HepG2 (cell line): Measurements from ENCODE around the gene THSD1. TPM values are rescaled to one million over a fixed set of nuclear protein-coding genes. Genes with fewer than 3 reads are reported as not detected.

Source experiments
- CBX1 ChIP-seq: IDR thresholded peaks from one replicate; pipeline ENCODE4 v1.6.1; 2016; ENCODE audit warnings: antibody characterized with exemption, low read depth
- CEBPZ ChIP-seq: IDR thresholded peaks from 2 replicates; pipeline ENCODE4 v1.6.1; 2012; ENCODE audit warnings: low read length, improper control_type of control experiment
- FOXA1 ChIP-seq, 2 experiments: fragments of 450-650 bp in 1 of 2; sonication (generic) in 1 of 2; formaldehyde crosslinking in 1 of 2; IDR thresholded peaks; 2 replicates each; pipeline versions ENCODE4 v1.4.0 to v1.6.1; 2016 to 2020; ENCODE audit warnings: missing genetic modification reagents in 1 of 2
- GLMP ChIP-seq: sonication (generic); formaldehyde crosslinking; IDR thresholded peaks from 2 replicates; pipeline ENCODE4 v1.9.0; 2021; ENCODE audit warnings: missing genetic modification reagents, mild to moderate bottlenecking, borderline replicate concordance
- HNF4A ChIP-seq: sonication (generic); formaldehyde crosslinking; IDR thresholded peaks from 2 replicates; pipeline ENCODE4 v1.4.0; 2020; ENCODE audit warnings: missing genetic modification reagents
- HNRNPUL1 ChIP-seq: fragments of 200-400 bp; formaldehyde crosslinking; IDR thresholded peaks from 2 replicates; pipeline ENCODE4 v1.6.1; 2017; ENCODE audit warnings: low read depth, mild to moderate bottlenecking, low read length, moderate library complexity
- IKZF1 ChIP-seq: fragments of 450-650 bp; IDR thresholded peaks from 2 replicates; pipeline ENCODE4 v1.7.1; 2016
- MXI1 ChIP-seq: IDR thresholded peaks from 3 replicates; pipeline ENCODE4 v1.6.1; 2012; ENCODE audit warnings: low read depth, low read length, inconsistent platforms, borderline replicate concordance
- SMYD3 ChIP-seq: sonication (generic); formaldehyde crosslinking; IDR thresholded peaks from 2 replicates; pipeline ENCODE4 v1.8.1; 2023; ENCODE audit warnings: mild to moderate bottlenecking, missing genetic modification reagents
- ZFP82 ChIP-seq: sonication (generic); formaldehyde crosslinking; IDR thresholded peaks from 2 replicates; pipeline ENCODE4 v1.5.1; 2020; ENCODE audit warnings: mild to moderate bottlenecking, missing genetic modification reagents, borderline replicate concordance
- ZNF354B ChIP-seq: sonication (generic); formaldehyde crosslinking; IDR thresholded peaks from 2 replicates; pipeline ENCODE4 v1.8.0; 2022; ENCODE audit warnings: mild to moderate bottlenecking, missing genetic modification reagents
- ZNF543 ChIP-seq: sonication (generic); formaldehyde crosslinking; IDR thresholded peaks from 2 replicates; pipeline ENCODE4 v1.4.0; 2020; ENCODE audit warnings: mild to moderate bottlenecking, missing genetic modification reagents
- ZNF776 ChIP-seq: sonication (generic); formaldehyde crosslinking; IDR thresholded peaks from 2 replicates; pipeline ENCODE4 v1.4.0; 2020; ENCODE audit warnings: mild to moderate bottlenecking, missing genetic modification reagents
- ZNF780A ChIP-seq: sonication (generic); formaldehyde crosslinking; IDR thresholded peaks from 2 replicates; pipeline ENCODE4 v1.8.0; 2022; ENCODE audit warnings: mild to moderate bottlenecking, missing genetic modification reagents, moderate library complexity
- polyA plus RNA-seq, 8 experiments: library from polyadenylated mRNA; depleted of rRNA in 3 of 8; stranded (reverse) in 7 of 8; unstranded in 1 of 8; fragments of >200 nt; fragmentation: Illumina TruSeq in 4 of 8; extraction: Trizol in 4 of 8; gene quantifications; 2 replicates each; pipeline versions ENCODE4 v1.2.1 to v1.2.3, GENCODE V29; 2011 to 2016; ENCODE audit warnings: low read depth in 4 of 8, missing spikeins in 1 of 8, mixed read lengths in 1 of 8; ENCODE audit not compliant: insufficient read depth in 1 of 8
- total RNA-seq, 5 experiments: library from RNA; depleted of rRNA; stranded (reverse); fragments of >200 nt; fragmentation: Illumina TruSeq; extraction: Trizol; gene quantifications; 2 replicates each; pipeline ENCODE4 v1.2.3, GENCODE V29; 2016; ENCODE audit warnings: low read depth in 1 of 5
- TF ChIP-seq, protein P1 (sequence below): sonication (generic); formaldehyde crosslinking; IDR thresholded peaks from 2 replicates; pipeline ENCODE4 v1.5.1; 2020; ENCODE audit warnings: missing genetic modification reagents, mild to moderate bottlenecking, borderline replicate concordance
- TF ChIP-seq, protein P2 (sequence below): sonication (generic); formaldehyde crosslinking; IDR thresholded peaks from 2 replicates; pipeline ENCODE4 v1.4.0; 2020; ENCODE audit warnings: missing genetic modification reagents, low read depth, mild to moderate bottlenecking, borderline replicate concordance
- TF ChIP-seq, protein P3 (sequence below): sonication (generic); formaldehyde crosslinking; IDR thresholded peaks from 2 replicates; pipeline ENCODE4 v1.4.0; 2020; ENCODE audit warnings: mild to moderate bottlenecking, missing genetic modification reagents

THSD1 gene
- total and polyA plus RNA-seq, 2 of the 13 experiments (the other 11 are each of a cell fraction or from before 2014, with no cell fraction given): 0.11 to 0.15 TPM

- TF ChIP-seq, protein P1, sequence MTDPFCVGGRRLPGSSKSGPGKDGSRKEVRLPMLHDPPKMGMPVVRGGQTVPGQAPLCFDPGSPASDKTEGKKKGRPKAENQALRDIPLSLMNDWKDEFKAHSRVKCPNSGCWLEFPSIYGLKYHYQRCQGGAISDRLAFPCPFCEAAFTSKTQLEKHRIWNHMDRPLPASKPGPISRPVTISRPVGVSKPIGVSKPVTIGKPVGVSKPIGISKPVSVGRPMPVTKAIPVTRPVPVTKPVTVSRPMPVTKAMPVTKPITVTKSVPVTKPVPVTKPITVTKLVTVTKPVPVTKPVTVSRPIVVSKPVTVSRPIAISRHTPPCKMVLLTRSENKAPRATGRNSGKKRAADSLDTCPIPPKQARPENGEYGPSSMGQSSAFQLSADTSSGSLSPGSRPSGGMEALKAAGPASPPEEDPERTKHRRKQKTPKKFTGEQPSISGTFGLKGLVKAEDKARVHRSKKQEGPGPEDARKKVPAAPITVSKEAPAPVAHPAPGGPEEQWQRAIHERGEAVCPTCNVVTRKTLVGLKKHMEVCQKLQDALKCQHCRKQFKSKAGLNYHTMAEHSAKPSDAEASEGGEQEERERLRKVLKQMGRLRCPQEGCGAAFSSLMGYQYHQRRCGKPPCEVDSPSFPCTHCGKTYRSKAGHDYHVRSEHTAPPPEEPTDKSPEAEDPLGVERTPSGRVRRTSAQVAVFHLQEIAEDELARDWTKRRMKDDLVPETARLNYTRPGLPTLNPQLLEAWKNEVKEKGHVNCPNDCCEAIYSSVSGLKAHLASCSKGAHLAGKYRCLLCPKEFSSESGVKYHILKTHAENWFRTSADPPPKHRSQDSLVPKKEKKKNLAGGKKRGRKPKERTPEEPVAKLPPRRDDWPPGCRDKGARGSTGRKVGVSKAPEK (CRISPR knock-in tag): no peak
- TF ChIP-seq ZFP82 (CRISPR knock-in tag): no peak
- no peak for TF ChIP-seq HNF4A (CRISPR knock-in tag)
- no peak for TF ChIP-seq IKZF1
- TF ChIP-seq MXI1: peak; percentile 62; the same call in 2 of the 3 replicates
- TF ChIP-seq ZNF780A: no peak
- TF ChIP-seq CEBPZ: no peak
- TF ChIP-seq, protein P2, sequence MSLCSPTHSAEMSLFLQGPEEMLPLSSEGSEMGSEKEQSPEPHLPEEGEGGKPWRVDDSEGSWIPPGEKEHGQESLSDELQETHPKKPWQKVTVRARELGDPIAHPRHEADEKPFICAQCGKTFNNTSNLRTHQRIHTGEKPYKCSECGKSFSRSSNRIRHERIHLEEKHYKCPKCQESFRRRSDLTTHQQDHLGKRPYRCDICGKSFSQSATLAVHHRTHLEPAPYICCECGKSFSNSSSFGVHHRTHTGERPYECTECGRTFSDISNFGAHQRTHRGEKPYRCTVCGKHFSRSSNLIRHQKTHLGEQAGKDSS (CRISPR knock-in tag): no peak
- TF ChIP-seq FOXA1 (IDR thresholded peaks at IDR 0.05): no peak
- peak; percentile 48 for TF ChIP-seq FOXA1 (CRISPR knock-in tag; IDR thresholded peaks at IDR 0.05)
- TF ChIP-seq GLMP (CRISPR knock-in tag): no peak
- TF ChIP-seq HNRNPUL1: no peak
- peak; percentile 54 for TF ChIP-seq CBX1
- 0 out of 2 replicates have a peak, but pooled peaks have one; percentile 58 for TF ChIP-seq ZNF543 (CRISPR knock-in tag)
- TF ChIP-seq SMYD3 (CRISPR knock-in tag): 0 out of 2 replicates have a peak, but pooled peaks have one; percentile 38
- TF ChIP-seq, protein P3, sequence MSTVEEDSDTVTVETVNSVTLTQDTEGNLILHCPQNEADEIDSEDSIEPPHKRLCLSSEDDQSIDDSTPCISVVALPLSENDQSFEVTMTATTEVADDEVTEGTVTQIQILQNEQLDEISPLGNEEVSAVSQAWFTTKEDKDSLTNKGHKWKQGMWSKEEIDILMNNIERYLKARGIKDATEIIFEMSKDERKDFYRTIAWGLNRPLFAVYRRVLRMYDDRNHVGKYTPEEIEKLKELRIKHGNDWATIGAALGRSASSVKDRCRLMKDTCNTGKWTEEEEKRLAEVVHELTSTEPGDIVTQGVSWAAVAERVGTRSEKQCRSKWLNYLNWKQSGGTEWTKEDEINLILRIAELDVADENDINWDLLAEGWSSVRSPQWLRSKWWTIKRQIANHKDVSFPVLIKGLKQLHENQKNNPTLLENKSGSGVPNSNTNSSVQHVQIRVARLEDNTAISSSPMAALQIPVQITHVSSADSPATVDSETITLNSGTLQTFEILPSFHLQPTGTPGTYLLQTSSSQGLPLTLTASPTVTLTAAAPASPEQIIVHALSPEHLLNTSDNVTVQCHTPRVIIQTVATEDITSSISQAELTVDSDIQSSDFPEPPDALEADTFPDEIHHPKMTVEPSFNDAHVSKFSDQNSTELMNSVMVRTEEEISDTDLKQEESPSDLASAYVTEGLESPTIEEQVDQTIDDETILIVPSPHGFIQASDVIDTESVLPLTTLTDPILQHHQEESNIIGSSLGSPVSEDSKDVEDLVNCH (CRISPR knock-in tag): no peak
- no peak for TF ChIP-seq ZNF354B
- peak; percentile 95 for TF ChIP-seq ZNF776 (CRISPR knock-in tag)
Observed at GRCh38 chr13:52454820-52455676, 49.1 kb upstream of the THSD1 start, which contains the start of gene CKAP2 (continued).
